ENCODE data around the gene ADCY9.

Gene ADCY9

DNA sequence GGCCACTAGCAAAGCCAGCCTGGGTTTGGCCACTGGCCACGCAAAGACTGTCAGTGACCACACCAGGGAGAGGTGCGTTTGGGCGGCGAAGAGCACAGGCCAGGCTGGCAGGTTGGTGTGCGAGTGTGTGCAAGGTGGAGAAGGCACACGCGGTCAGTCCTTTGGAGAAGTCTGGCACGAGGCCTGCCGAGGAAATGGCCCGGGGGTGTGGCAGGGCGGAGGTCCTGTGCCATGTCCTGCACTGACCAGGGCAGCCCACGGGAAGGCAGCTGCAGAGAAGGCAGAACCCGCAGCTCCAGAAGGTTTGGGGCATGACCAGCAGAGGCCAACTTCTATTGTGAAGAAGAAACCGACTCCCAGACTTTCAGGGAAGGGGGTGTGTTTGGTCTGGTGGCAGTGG, 90.8 kb downstream of the ADCY9 start:
- DNase-seq: no peak

GRCh38 chr16:4021916-4022315, 94.3 kb downstream of the ADCY9 start:
- DNase-seq: no peak

DNA sequence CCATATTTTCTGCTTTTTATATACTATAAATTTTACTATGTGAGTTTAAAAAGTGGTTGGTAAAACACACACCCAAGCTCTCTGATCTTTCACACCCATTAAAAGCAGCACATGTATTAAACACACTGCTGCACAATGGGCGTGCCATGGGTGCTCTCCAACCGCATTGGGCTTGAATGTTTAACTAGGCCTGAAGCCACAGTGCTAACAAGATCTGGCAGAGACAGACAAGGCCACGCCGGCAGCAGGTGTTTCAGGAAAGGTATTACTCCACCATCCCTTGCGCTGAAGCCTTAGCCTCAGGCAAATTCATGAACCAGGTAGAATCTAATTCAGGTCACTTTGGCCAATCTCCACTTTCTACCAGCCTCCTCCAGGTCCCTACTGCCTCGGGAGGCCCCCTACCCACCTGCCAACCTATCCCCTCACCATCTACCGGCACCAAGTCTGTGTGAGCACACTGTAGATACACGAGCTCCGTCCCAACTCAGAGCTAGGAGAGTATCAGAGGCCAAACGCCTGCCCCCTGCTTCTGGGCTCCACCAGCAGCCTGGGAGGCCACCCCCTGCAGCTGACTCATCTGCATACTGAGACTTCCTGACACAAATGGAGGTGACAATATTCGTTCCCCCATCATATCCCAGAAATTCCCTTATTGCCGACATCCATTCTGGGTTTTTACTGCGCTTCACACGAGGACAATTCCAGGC, 95.0 kb downstream of the ADCY9 start:
- peak; percentile 86 for DNase-seq

DNA sequence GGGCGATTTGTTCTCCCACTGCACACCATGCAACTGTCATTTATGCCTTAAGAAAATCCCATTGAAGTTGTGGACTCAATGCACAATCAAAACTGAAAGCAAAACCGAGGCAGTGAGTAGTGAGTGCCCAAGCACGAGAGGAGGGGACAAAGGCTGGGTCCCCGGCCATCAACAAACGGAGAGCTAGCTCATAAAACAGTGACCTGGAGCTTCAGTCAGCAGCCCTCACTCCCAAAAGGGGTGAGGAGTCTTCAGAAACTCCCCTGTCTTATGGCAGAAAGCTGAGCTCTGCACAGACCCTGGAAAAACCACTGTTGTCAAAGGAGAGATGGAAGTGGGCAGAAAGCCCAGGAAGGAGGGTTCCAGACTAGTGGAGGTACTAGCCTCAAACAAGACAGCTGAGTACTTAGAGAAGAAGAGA, 96.9 kb downstream of the ADCY9 start:
- DNase-seq: no peak

GRCh38 chr16:4018391-4018790, 97.9 kb downstream of the ADCY9 start:
- no peak for DNase-seq

GRCh38 chr16:4017807-4018206, 98.4 kb downstream of the ADCY9 start:
- DNase-seq: no peak

DNA sequence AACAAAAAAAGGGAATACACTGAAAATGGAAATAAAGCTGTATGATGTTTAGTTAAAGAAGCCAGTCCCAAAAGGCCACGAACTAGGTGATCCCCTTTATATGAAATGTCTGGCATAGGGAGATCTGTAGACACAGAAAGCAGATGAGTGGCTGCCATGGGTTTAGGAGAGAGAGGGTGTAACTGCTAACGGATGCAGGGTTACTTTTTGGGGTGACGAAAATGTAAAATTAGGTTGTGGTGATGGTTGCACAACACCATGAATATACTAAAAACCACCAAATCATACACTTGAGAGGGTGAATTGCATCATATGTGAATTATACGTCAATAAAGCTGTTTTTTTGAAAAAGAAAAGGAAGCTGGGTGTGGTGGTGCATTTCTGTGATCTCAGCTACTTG, 99.6 kb downstream of the ADCY9 start:
- DNase-seq: no peak

DNA sequence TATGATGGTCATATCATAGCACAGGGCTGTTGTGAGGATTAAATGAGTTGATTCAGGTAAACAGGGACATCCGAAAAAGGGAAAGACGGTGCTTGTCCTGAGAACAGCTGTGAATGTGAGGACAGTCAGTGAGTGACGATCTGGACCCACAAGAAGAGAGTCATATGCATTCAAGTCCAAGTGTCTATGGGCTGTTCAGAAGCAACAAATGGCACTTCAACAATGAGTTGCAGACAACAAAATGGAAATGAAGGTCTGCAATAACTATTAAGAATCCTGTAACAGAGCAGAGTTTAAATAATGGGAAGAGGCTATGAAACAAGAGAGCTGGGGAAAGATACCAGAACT, 100.3 kb downstream of the ADCY9 start:
- no peak for DNase-seq

- DNase-seq: no peak
These were observed 100.8 kb downstream of the ADCY9 start for GRCh38 chr16:4015275-4016004.

DNA sequence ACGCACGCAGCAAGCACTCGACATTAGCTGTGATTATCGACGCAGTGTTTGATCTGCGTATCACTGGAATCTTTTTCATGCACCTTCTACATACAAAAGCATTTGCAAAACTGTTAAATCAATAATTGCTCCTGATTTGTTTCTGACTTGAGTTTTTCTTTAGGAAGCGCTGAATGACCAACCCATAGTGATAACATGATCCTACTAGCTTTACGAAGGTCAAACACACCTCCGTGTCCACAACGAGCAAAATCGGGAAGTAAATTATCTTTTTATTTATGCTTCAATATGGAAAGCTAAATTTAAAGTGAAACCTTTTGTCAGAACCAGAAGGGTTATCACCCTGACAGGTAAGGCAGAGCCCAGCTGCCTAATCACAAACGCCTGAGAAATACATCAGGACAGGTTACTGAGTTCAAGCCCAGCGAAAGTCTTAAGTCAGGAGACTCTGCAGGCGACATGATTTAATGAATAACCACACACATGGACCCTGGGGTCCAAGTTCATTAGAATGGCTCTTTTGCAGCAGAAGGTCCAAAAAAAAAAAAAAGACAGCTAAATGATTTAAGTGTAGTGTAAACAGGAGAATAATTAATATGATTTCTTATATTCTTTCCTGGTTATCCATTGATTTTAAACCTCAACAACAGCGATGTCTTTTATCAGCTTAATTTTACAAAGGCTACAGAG, 104.2 kb downstream of the ADCY9 start:
- no peak for DNase-seq

DNA sequence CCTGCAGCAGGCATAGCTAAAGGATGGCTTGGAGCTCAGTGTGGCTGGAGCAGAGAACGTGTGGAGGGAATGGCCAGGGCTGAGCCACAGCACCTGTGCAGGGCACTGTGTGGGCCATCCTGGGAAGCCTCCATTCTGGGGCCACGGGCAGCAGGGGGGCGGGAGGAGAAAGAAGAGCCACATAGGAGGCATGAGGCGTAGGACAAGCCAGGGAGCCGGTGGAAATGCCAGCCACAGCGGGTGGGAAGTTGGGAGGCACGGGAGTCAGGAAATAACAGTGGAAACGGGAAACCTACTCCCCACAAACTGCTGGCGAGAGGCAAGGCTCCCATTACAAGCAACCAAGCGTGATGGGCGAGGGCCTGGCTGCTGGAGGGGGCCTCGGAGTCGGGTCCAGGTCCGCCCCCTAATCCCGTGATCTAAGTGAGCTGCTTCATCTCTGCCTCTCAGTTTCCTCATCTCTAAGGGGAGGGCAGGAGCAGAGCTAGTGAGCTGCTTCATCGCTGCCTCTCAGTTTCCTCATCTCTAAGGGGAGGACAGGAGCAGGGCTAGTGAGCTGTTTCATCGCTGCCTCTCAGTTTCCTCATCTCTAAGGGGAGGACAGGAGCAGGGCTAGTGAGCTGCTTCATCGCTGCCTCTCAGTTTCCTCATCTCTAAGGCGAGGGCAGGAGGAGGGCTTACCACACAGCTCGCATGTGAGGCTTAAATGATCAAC, 104.9 kb downstream of the ADCY9 start:
- DNase-seq: no peak

DNA sequence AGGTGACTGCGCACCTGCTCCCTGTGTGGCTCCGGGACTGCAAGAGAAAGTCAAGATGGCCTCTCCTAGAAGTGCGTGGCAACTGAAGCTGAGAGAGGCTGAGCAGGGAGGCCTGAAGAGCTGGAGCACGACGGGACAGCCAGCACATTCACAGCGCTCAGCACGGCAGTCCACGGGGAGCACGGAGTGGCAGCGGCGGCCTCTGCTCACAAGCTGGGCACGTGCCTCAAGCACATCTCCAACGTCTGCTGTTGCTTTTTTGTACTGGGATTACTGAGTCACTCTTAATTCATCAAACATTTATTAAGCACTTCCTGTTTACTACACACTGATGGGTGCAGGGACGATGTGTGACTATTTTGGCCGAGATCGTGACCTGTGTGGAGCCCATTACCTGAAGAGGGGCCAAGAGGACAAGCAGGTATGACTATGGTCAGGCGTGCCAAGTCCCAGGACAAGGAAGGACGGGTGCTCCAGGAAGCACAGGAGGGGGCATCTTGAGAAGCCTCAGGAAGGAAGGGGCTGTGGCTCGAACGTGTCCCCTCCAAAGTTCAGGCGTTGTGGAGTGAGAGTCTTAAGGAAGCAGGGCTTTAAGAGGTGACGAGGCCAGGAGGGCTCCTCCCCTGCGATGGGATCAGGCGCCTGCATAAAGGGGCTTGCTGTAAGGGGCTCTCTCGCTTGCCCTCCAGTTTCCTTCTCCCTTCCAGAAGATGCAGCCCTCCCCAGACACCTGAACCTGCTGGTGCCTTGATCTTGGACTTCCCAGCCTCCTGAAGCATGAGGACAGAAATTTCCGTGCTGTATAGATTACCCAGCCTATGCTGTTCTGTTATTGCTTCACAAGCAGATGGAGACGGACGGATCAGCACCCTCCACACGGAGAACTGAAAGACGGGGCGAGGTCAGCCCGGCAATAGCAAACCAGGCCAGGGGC, 105.8 kb downstream of the ADCY9 start:
- DNase-seq: no peak

DNA sequence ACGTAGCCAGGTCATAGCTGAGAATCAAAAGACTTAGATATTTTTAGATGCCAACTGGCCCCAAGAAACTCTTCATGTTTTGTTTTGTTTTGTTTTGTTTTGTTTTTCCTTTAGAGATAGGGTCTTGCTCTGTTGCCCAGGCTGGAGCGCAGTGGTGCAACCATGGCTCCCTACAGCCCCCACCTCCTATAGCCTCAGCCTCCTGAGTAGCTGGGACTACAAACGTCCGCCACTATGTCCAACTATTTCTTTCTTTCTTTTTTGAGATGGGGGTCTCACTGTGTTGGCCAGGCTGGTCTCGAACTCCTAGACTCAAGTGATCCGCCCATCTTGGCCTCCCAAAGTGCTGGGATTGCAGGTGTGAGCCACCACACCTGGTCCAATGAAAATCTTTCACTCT, 107.1 kb downstream of the ADCY9 start:
- DNase-seq: no peak

- no peak for DNase-seq
These were observed 108.1 kb downstream of the ADCY9 start for GRCh38 chr16:4008116-4008515.

GRCh38 chr16:4006397-4006999, 109.7 kb downstream of the ADCY9 start:
- DNase-seq: no peak

DNA sequence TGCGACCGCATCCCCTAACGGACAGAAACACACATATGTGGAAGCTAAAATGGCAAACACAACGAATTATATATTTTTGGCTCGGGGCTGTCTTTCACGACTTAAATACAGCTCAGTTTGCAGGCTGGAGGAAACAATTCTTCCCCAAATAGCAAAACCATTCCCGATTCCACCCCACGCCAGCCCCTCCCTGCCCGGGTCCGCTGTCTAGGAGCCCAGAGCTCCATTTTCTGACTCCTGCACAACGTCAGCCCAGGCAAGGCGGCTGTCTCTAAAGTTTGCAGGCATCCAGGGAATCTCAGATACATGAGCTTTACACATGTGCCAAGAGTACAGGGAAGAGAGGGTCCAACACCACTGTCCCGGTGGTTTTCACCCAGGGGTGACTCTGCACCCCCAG, 110.5 kb downstream of the ADCY9 start:
- DNase-seq: no peak

- no peak for DNase-seq
These were observed 111.0 kb downstream of the ADCY9 start for GRCh38 chr16:4005281-4005680.

GRCh38 chr16:4004206-4004605, 112.0 kb downstream of the ADCY9 start:
- no peak for DNase-seq

DNA sequence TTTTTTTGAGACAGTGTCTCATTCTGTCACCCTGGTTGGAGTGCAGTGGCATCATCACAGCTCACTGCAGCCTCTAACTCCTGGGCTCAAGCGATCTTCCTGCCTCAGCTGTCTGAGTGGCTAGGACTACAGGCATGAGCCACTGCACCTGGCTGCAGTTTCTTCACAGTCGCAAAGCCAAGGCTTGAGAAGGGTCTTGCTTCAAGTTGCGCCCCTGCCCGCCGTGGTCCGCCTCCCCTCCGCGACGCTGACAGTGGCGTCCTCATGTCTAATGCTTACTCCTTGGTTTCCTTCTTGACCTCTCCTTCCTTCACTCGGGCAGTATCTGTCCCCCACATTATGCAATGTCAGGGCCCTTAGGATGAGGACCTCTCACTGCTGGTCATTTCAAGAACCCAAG, 112.7 kb downstream of the ADCY9 start:
- no peak for DNase-seq

GRCh38 chr16:4003166-4003565, 113.1 kb downstream of the ADCY9 start:
- no peak for DNase-seq

DNA sequence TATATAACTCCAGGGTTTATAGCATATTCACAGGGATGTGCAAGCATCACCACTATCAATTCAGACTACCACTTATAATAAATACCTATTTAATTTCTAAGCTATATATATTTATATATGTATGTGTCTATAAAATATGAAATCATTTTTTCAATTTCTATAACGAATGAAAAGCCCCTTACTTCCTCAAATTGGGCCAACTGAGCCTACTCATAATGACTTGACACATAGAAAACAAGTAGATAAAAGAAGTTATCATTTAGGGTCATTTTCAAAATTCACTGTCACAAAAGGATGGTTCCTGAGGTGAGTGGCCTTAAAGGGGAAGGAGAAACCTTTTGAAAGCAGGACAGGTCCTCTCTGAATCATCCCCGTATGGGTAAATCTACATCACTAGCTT, 114.1 kb downstream of the ADCY9 start:
- no peak for DNase-seq
